ENCODE measurements around the gene UROS. TPM values are rescaled to one million over a fixed set of nuclear protein-coding genes. Genes with fewer than 3 reads are reported as not detected.

UROS gene
- total and polyA plus RNA-seq, 10 of the 15 experiments (the other 5 are each of a cell fraction or from before 2014, with no cell fraction given): 4.3 to 112 (median 64.5) TPM

DNA sequence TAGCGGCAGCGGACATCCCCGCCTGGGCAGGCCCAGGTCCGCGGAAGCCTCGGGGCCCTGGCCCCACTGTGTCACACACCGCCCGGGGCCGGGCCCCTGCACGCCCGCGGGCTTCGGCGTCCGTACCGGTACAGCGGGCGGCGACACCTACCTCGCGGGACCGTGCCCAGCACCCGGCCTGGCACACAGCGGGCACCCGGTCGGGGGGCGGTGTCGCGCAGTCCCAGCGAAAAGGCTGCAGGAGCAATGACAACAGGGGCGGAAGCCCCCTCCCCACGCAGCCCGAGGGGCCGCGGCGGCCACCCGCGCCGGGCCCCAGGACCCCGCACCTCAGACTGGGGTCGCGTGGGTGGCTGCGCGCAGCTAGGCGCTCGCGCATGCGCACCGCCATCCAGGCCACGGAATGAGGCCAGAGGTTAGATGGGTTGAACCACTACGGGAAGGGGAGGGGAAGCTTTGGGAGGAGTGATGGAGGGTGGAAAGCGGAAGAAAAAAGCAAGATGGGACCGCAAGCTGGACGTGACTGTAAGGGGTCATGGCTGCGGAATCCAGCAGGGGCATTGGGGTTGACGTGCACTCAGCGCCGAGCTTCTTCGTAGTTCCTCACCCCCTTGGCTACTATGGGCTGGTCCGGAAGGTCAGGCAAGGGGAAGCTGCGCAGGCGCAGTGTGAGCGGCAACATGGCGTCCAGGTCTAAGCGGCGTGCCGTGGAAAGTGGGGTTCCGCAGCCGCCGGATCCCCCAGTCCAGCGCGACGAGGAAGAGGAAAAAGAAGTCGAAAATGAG is at the start of gene UROS, which contains the start of gene BCCIP (continued):
- TF ChIP-seq, protein P1, sequence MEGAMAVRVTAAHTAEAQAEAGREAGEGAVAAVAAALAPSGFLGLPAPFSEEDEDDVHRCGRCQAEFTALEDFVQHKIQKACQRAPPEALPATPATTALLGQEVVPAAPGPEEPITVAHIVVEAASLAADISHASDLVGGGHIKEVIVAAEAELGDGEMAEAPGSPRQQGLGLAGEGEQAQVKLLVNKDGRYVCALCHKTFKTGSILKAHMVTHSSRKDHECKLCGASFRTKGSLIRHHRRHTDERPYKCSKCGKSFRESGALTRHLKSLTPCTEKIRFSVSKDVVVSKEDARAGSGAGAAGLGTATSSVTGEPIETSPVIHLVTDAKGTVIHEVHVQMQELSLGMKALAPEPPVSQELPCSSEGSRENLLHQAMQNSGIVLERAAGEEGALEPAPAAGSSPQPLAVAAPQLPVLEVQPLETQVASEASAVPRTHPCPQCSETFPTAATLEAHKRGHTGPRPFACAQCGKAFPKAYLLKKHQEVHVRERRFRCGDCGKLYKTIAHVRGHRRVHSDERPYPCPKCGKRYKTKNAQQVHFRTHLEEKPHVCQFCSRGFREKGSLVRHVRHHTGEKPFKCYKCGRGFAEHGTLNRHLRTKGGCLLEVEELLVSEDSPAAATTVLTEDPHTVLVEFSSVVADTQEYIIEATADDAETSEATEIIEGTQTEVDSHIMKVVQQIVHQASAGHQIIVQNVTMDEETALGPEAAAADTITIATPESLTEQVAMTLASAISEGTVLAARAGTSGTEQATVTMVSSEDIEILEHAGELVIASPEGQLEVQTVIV (IDR thresholded peaks at IDR 0.05; ENCODE audit: borderline replicate concordance, partially characterized antibody): peak; percentile 94
- TF ChIP-seq SIX5 (IDR thresholded peaks at IDR 0.05; ENCODE audit: low read depth, low read length, severe bottlenecking) (peak; percentile 42), IKZF2 (IDR thresholded peaks at IDR 0.05) (no peak), MXI1 (IDR thresholded peaks at IDR 0.05; ENCODE audit: low read depth, low read length) (peak; percentile 90), NFYA (IDR thresholded peaks at IDR 0.05; ENCODE audit: borderline replicate concordance, low read depth, low read length) (no peak), MEF2B (IDR thresholded peaks at IDR 0.05; ENCODE audit: partially characterized antibody, poor library complexity, severe bottlenecking) (no peak), ZNF217 (IDR thresholded peaks at IDR 0.05) (no peak), NBN (IDR thresholded peaks at IDR 0.05) (peak; percentile 98), SIN3A (IDR thresholded peaks at IDR 0.05; ENCODE audit: low read depth, low read length) (peak; percentile 78), TBL1XR1 (IDR thresholded peaks at IDR 0.05; ENCODE audit: low read depth, low read length) (no peak; the same call in 1 of the 2 replicates), PML (IDR thresholded peaks at IDR 0.05; ENCODE audit: low read length) (no peak), FOS (IDR thresholded peaks at IDR 0.05; ENCODE audit: borderline replicate concordance, extremely low read depth, insufficient read length) (no peak), ZZZ3 (IDR thresholded peaks at IDR 0.05; ENCODE audit: control insufficient read depth, insufficient read length, low read depth) (no peak), HCFC1 (IDR thresholded peaks at IDR 0.05; ENCODE audit: low read length) (peak; percentile 57; the same call in 1 of the 2 replicates), SREBF1 (IDR thresholded peaks at IDR 0.05; ENCODE audit: low read length) (peak; percentile 99)
- TF ChIP-seq, protein P2, sequence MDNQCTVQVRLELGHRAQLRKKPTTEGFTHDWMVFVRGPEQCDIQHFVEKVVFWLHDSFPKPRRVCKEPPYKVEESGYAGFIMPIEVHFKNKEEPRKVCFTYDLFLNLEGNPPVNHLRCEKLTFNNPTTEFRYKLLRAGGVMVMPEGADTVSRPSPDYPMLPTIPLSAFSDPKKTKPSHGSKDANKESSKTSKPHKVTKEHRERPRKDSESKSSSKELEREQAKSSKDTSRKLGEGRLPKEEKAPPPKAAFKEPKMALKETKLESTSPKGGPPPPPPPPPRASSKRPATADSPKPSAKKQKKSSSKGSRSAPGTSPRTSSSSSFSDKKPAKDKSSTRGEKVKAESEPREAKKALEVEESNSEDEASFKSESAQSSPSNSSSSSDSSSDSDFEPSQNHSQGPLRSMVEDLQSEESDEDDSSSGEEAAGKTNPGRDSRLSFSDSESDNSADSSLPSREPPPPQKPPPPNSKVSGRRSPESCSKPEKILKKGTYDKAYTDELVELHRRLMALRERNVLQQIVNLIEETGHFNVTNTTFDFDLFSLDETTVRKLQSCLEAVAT (IDR thresholded peaks at IDR 0.05): peak; percentile 93
- TF ChIP-seq, protein P3, sequence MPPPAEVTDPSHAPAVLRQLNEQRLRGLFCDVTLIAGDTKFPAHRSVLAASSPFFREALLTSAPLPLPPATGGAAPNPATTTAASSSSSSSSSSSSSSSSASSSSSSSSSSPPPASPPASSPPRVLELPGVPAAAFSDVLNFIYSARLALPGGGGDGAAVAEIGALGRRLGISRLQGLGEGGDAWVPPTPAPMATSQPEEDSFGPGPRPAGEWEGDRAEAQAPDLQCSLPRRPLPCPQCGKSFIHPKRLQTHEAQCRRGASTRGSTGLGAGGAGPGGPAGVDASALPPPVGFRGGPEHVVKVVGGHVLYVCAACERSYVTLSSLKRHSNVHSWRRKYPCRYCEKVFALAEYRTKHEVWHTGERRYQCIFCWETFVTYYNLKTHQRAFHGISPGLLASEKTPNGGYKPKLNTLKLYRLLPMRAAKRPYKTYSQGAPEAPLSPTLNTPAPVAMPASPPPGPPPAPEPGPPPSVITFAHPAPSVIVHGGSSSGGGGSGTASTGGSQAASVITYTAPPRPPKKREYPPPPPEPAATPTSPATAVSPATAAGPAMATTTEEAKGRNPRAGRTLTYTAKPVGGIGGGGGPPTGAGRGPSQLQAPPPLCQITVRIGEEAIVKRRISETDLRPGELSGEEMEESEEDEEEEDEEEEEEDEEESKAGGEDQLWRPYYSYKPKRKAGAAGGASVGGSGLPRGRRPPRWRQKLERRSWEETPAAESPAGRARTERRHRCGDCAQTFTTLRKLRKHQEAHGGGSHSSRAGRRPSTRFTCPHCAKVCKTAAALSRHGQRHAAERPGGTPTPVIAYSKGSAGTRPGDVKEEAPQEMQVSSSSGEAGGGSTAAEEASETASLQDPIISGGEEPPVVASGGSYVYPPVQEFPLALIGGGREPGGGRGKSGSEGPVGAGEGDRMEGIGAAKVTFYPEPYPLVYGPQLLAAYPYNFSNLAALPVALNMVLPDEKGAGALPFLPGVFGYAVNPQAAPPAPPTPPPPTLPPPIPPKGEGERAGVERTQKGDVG (CRISPR knock-in tag; IDR thresholded peaks at IDR 0.05): no peak
- TF ChIP-seq, protein P4, sequence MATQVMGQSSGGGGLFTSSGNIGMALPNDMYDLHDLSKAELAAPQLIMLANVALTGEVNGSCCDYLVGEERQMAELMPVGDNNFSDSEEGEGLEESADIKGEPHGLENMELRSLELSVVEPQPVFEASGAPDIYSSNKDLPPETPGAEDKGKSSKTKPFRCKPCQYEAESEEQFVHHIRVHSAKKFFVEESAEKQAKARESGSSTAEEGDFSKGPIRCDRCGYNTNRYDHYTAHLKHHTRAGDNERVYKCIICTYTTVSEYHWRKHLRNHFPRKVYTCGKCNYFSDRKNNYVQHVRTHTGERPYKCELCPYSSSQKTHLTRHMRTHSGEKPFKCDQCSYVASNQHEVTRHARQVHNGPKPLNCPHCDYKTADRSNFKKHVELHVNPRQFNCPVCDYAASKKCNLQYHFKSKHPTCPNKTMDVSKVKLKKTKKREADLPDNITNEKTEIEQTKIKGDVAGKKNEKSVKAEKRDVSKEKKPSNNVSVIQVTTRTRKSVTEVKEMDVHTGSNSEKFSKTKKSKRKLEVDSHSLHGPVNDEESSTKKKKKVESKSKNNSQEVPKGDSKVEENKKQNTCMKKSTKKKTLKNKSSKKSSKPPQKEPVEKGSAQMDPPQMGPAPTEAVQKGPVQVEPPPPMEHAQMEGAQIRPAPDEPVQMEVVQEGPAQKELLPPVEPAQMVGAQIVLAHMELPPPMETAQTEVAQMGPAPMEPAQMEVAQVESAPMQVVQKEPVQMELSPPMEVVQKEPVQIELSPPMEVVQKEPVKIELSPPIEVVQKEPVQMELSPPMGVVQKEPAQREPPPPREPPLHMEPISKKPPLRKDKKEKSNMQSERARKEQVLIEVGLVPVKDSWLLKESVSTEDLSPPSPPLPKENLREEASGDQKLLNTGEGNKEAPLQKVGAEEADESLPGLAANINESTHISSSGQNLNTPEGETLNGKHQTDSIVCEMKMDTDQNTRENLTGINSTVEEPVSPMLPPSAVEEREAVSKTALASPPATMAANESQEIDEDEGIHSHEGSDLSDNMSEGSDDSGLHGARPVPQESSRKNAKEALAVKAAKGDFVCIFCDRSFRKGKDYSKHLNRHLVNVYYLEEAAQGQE (IDR thresholded peaks at IDR 0.05; ENCODE audit: low read depth, low read length): 0 out of 2 replicates have a peak, but pooled peaks have one; percentile 11
- TF ChIP-seq, protein P5, sequence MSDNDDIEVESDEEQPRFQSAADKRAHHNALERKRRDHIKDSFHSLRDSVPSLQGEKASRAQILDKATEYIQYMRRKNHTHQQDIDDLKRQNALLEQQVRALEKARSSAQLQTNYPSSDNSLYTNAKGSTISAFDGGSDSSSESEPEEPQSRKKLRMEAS (IDR thresholded peaks at IDR 0.05; ENCODE audit: low read depth, low read length): peak; percentile 34

All from GM12878 (cell line).